A673 (cell line): ENCODE results near the gene EIF3A. TPM values are rescaled to one million over a fixed set of nuclear protein-coding genes. Genes with fewer than 3 reads are reported as not detected.

Source experiments
- BruUV-seq: library from RNA; stranded (reverse); fragments of 400-500 nt; replicated peaks from 2 replicates; lab custom pipeline; 2021; lab: Mats Ljungman, UMichigan
- CTCF ChIA-PET: fragments of 300-600 bp; sonication (Branson Sonifier 250); formaldehyde crosslinking; loops from one replicate; lab custom pipeline; 2022; ENCODE audit warnings: antibody characterized with exemption; lab: Charles Lee
- POLR2A ChIA-PET: fragments of 300-600 bp; sonication (Branson Sonifier 250); formaldehyde crosslinking; loops from one replicate; lab custom pipeline; 2022; ENCODE audit warnings: antibody characterized with exemption; ENCODE audit not compliant: low non-redundant PET; lab: Charles Lee
- DNase-seq: peaks from one replicate; pipeline ENCODE4 v3.0.0-alpha.2; 2015; ENCODE audit warnings: low spot score
- H3K27ac ChIP-seq: fragments of 200-600 bp; sonication (generic); 2 replicates; pipeline ENCODE4 v1.5.1; 2016; ENCODE audit warnings: mixed run types, low read depth, mild to moderate bottlenecking, mixed read lengths, antibody characterized with exemption, low read length; ENCODE audit not compliant: poor library complexity, severe bottlenecking
- H3K27me3 ChIP-seq: fragments of 200-600 bp; sonication (generic); replicated peaks from 2 replicates; pipeline ENCODE4 v1.6.1; 2017; ENCODE audit warnings: mixed run types, low read depth, mild to moderate bottlenecking, mixed read lengths, antibody characterized with exemption, low read length; ENCODE audit not compliant: insufficient read depth, poor library complexity
- H3K36me3 ChIP-seq: fragments of 200-600 bp; sonication (generic); 2 replicates; pipeline ENCODE4 v1.6.1; 2016; ENCODE audit warnings: mixed run types, mild to moderate bottlenecking, mixed read lengths, antibody characterized with exemption, low read length; ENCODE audit not compliant: insufficient read depth, poor library complexity, severe bottlenecking
- H3K4me1 ChIP-seq: fragments of 200-600 bp; sonication (generic); 2 replicates; pipeline ENCODE4 v1.6.1; 2017; ENCODE audit warnings: mixed run types, mild to moderate bottlenecking, mixed read lengths, antibody characterized with exemption, low read length; ENCODE audit not compliant: insufficient read depth, poor library complexity, severe bottlenecking
- H3K4me3 ChIP-seq: fragments of 200-600 bp; sonication (generic); 2 replicates; pipeline ENCODE4 v1.5.1; 2016; ENCODE audit warnings: low read depth, mixed run types, mild to moderate bottlenecking, mixed read lengths, low read length; ENCODE audit not compliant: poor library complexity, severe bottlenecking
- H3K9me3 ChIP-seq: fragments of 200-600 bp; sonication (generic); 2 replicates; pipeline ENCODE4 v1.6.1; 2016; ENCODE audit warnings: mixed run types, low read depth, mild to moderate bottlenecking, mixed read lengths, antibody characterized with exemption, low read length; ENCODE audit not compliant: poor library complexity, severe bottlenecking
- EZH2 ChIP-seq: fragments of 200-600 bp; sonication (generic); IDR thresholded peaks from 2 replicates; pipeline ENCODE4 v1.6.1; 2017; ENCODE audit warnings: borderline replicate concordance, low read depth, mild to moderate bottlenecking, mixed read lengths, antibody characterized with exemption, low read length; ENCODE audit not compliant: poor library complexity, severe bottlenecking
- intact Hi-C: fragments of 100-400 bp; cut with micrococcal nuclease; formaldehyde crosslinking; loops from one replicate; pipeline ENCODE4 v1.10.0; 2022; ENCODE audit not compliant: unreplicated experiment
- total RNA-seq: library from RNA; stranded (reverse); gene quantifications from 2 replicates; pipeline ENCODE4 v1.2.3, GENCODE V29; 2021
- TF ChIP-seq, protein P1 (sequence below): fragments of 300-800, 200-600 bp; sonication (generic); conservative IDR thresholded peaks from 2 replicates; pipeline ENCODE4 v1.5.1; 2017; ENCODE audit warnings: low read depth, mild to moderate bottlenecking, antibody characterized with exemption, low read length, moderate library complexity, mixed read lengths

The EIF3A gene
- total RNA-seq, 1 experiment from 2014 or later: 181 TPM

DNA sequence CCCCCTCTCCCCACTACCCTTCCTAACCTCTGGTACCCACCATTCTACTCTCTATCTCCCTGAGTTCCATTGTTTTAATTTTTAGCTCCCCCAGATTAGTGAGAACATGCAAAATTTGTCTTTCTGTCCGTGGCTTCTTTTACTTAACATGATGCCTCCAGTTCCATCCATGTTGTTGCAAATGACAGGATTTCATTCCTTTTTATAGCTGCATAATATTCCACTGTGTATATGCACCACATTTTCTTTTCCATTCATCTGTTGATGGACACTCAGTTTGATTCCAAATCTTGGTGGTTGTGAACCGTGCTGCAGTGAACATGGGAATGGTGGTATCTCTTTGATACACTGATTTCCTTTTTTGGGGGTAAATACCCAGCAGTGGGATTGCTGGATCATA, 45.3 kb upstream of the EIF3A start:
- intact Hi-C loops: no loop called here
- no TSS peak for BruUV-seq
- CTCF ChIA-PET: no interaction called here
- Histone ChIP-seq H3K36me3 (peaks cover 41% of the 10 kb centered on the region), H3K4me1 (no peaks in the 10 kb centered on the region), H3K27ac (no peak overlapping the region), H3K9me3 (no peaks in the 10 kb centered on the region), H3K4me3 (no peak overlapping the region), H3K27me3 (no peaks in the 10 kb centered on the region)
- TF ChIP-seq, protein P1, sequence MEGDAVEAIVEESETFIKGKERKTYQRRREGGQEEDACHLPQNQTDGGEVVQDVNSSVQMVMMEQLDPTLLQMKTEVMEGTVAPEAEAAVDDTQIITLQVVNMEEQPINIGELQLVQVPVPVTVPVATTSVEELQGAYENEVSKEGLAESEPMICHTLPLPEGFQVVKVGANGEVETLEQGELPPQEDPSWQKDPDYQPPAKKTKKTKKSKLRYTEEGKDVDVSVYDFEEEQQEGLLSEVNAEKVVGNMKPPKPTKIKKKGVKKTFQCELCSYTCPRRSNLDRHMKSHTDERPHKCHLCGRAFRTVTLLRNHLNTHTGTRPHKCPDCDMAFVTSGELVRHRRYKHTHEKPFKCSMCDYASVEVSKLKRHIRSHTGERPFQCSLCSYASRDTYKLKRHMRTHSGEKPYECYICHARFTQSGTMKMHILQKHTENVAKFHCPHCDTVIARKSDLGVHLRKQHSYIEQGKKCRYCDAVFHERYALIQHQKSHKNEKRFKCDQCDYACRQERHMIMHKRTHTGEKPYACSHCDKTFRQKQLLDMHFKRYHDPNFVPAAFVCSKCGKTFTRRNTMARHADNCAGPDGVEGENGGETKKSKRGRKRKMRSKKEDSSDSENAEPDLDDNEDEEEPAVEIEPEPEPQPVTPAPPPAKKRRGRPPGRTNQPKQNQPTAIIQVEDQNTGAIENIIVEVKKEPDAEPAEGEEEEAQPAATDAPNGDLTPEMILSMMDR: no peak
- TF ChIP-seq EZH2: no peak
- POLR2A ChIA-PET: no interaction called here
- DNase-seq: no peak

DNA sequence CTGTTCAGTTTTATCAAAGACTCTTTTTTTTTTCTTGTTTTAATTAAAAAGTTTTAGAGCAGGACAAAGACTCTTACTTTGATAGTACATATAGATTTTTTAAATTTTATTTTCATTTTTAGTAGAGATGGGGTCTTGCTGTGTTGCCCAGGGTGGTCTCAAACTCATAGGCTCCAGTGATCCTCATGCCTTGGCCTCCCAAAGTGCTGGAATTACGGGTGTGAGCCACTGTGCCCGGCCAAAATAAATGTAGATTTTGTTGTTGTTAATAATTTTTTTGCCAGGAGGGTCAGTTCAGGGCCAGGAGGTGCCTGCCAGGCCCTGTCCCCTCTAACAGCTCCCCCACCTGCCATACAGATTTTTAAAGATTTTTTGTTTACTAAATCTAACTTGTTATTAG, 40.3 kb upstream of the EIF3A start:
- CTCF ChIA-PET: no interaction called here
- Histone ChIP-seq H3K4me3 (no peak overlapping the region), H3K27ac (no peak overlapping the region), H3K36me3 (peaks cover 33% of the 10 kb centered on the region), H3K27me3 (no peaks in the 10 kb centered on the region), H3K4me1 (no peaks in the 10 kb centered on the region), H3K9me3 (no peaks in the 10 kb centered on the region)
- BruUV-seq: no TSS peak
- intact Hi-C loops: no loop called here
- no peak for DNase-seq
- TF ChIP-seq EZH2: no peak
- POLR2A ChIA-PET: no interaction called here

DNA sequence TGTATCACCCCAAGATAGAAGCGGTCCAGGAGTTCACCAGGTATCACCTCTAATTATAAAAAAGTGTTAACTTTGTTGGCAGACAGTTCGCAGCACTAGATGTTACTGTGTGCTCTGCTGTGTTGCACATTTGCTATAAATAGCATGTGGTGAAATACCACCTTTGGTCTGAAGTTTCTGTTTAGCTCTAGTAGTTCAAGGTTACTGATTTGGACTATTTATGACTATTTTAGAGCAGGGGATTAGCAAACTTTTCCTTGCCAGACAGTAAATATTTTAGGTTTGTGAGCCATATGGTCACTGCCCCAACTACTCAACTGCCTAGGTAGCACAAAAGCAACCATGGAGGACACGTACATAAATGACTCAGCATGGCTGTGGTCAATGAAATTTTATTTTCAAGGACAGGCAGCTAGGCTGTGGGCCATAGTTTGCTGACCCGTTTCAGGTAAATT, 39.8 kb upstream of the EIF3A start:
- Histone ChIP-seq H3K4me1 (no peaks in the 10 kb centered on the region), H3K27ac (no peak overlapping the region), H3K36me3 (peaks cover 31% of the 10 kb centered on the region), H3K27me3 (no peaks in the 10 kb centered on the region), H3K9me3 (no peaks in the 10 kb centered on the region), H3K4me3 (no peak overlapping the region)
- TF ChIP-seq, protein P1: no peak
- TF ChIP-seq EZH2: no peak
- ChIA-PET CTCF (no interaction called here), POLR2A (no interaction called here)
- no TSS peak for BruUV-seq
- DNase-seq: no peak
- intact Hi-C loops: no loop called here

DNA sequence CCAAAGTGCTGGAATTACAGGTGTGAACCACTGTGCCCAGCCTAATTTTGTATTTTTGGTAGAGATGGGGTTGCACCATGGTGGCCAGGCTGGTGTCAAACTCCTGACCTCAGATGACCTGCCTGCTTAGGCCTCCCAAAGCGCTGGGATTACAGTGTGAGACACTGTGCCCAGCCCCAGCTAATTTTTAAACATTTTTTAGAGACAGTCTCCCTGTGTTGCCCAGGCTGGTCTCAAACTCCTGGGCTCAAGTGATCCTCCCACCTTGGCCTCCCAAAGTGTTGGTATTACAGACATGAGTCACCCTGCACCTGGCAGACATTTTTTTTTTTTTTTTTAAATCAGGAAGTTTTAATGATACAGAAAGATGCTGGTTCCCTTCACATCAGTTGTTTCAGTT, 38.8 kb upstream of the EIF3A start:
- H3K27ac ChIP-seq: no peak overlapping the region
- ChIA-PET POLR2A (no interaction called here), CTCF (no interaction called here)
- H3K9me3 ChIP-seq: no peaks in the 10 kb centered on the region
- no peak for DNase-seq
- H3K4me3 ChIP-seq: no peak overlapping the region
- H3K36me3 ChIP-seq: peaks cover 31% of the 10 kb centered on the region
- BruUV-seq: no TSS peak
- TF ChIP-seq EZH2: no peak
- TF ChIP-seq, protein P1: no peak
- H3K27me3 ChIP-seq: no peaks in the 10 kb centered on the region
- intact Hi-C loops: no loop called here
- H3K4me1 ChIP-seq: no peaks in the 10 kb centered on the region
